Fibroblast of peridontal ligament (primary cell): ENCODE data around the gene RAB3C.
A peak's percentile ranks its signal among the peaks of the same experiment; 100 is the strongest.

ENCODE experiments used
- DNase-seq: peaks from one replicate; pipeline ENCODE4 v3.0.0-alpha.2; 2010; ENCODE audit errors: extremely low read depth

Gene RAB3C

DNA sequence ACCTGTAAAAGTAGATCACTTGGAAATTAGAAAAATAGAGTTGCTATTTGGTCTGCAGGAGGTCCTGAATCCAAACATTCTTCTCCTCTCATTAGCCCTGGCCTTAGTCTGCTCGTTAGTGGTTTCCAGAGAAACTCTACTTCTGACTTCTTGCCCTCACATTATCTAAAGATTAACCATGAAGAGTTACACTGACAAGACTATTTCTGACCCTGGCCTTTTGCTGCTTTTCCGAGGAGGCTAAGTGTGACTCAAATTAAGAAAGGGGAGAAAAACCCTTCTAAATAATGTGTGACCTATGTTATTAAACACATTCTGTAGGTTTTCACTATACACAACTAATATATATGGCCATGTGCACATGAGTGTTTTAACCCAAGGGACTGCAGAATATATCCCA is 302.4 kb downstream of the RAB3C start:
- no peak for DNase-seq

DNA sequence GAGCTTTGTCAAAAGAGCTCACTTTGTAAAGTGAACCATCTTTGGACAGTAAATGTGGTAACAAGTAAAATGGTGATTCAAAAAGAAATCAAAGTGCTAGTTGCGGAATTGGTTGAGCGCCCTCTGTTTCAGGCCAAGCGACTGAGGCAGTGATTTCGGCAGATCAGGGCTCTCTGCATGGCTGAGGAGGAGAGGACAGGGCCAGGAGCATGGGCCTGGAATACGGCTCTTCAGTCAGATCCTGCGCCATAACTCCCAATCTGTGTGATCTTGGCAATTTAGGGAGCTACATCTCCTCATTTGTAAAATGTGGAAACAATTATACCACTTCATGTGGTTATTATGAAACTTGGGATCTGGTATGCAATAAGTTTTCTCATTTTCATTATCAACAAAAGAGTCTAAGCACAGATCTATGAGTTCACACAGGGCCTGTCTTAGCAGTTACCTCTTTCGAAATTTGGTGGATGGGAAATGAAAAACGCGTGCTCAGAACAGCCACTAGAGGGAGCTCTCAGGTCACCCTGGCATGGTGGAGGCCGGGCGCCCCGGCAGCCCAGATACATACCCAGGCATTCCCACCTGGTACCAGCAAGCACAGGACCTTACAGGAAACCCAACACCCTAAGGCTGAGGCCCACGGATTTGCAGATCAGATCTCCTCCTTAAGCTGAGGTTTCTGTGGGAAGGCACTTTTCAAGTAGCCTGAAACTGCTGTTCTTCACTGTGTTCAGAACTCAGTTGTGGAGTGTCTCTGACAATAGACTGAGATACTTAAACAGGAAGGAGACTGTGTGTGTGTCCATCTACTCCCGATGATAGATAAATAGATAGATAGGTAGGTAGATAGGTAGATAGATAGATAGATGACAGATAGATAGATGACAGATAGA is 303.7 kb downstream of the RAB3C start:
- DNase-seq: peak; percentile 79

DNA sequence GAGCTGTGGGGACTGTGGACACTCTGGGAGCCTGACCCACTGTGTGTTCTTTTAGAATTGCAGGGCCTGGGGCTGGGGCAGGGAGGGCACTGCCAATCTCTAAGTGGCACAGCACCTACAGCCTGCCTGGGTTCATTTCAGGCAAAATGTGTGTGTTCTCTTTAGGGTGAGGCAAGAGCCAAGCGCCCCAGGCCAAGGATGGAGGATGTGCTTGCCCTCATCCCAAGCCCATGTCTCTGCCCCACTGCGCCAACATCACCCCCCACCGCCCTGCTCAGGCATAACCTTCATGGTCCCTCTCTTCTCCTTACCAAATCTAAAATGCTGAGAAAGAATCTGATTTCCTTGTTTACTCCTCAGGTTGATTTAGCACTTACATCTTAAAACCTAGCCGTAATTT is 304.4 kb downstream of the RAB3C start:
- no peak for DNase-seq

DNA sequence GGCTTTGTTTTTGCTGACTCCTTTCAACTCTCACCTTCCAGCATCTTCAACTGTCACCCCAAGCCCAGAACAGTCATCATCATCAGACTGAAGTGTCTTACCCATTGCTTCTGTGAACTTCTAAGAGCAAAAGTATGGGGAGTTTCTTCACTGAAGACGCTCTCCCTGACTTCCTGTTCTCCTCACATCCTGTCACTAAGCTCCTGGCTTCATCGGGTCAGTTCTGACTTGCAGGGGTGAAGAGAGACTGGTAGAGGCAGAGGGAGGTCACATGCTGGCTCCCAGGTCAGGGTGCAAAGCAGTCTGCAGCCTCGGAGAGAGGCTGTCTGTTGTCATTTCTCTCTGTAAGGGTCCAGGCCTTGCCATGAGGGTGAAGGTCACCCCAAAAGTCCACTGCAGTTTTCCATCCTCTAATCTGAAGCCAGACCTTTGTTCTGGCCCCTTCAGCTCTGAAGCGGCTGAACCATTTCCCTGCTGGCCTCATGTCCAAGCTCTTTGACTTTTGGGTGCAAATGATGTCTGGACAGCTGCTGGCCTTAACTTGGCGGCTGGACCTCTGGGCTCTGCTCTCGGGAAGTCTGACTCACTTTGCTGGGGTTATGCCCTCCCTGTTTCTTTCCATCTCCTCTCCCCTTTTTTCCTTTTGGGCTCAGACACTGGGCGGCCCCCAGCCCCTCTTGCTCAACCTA is 305.0 kb downstream of the RAB3C start:
- DNase-seq: no peak

DNA sequence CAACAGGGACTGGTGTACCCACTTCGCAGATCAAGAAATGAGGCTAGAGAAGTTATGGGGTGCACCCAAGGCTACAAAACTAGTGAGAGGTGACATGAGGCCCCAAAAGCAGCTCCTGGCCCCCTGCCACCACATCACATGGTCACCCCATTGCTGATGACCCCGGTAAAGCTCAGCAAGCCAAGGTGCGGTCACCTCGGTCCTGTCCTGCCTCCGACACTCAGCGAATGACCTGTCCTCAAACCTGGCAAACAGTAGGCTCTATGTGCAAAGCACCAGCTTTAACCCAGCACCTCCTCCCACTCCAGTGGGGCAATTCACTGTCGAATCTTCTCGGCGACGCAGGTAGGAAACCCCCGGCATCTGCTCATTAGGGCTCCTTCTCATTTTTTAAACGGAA is 307.4 kb downstream of the RAB3C start:
- DNase-seq: no peak

DNA sequence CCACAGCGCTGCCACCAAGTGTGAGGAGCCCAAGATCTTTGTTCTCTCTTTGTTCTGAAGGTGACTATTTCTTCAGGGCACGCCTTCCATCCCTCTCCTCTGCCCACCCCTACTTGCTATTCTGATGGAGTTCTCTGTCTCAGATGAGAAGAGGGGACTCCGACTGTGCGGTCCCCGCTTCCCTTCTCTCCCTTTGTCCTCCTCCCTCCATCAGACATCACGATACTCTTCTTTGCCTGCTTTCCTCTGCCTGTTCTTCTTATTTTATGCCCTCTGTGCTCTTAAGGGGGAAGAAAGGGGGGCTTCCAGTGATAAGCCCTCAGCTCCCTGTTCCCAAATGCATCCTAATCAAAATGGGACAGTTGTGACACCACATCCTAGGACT is 307.8 kb downstream of the RAB3C start:
- no peak for DNase-seq

DNA sequence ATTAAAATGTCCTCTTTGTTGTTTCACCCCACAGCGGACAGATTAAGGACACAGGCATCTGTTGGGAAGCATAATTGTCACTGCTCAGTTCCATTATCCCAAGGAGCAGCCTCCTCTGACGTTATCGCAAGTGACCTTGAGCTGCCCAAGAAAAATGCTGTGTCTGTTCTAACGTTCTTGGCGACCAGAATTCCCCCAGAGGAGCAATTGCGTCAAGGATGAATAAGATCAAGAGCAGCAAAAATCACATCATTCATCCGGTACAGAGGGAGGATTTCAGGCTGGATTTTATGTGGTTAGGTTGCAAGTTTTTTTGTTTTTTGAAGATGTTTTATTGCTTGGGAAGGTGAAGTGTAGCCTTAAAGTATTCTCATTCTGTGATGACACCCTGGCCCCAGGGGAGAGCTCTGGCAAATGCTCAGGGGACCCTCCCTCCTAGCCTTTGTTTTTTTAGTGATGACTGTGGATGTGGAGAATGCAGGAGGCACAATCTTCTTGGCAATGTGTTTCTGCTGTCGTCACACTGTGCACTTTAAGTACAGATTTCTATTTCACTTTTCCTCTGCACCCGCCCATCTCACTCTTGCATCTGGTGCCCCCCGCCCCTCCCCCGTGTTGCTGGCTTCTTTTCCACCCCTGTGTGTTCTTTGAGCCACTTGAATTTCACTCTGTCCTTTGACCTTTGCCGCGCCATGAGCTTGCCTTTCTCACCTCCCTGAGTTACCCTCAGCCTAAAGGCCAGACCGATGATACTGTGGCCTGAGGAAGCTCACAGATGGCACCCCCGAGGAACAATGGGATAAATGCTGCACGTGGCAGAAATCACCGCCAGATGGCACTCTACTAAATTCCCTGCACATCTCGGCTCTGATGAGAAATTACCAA is 308.5 kb downstream of the RAB3C start:
- peak; percentile 83 for DNase-seq

DNA sequence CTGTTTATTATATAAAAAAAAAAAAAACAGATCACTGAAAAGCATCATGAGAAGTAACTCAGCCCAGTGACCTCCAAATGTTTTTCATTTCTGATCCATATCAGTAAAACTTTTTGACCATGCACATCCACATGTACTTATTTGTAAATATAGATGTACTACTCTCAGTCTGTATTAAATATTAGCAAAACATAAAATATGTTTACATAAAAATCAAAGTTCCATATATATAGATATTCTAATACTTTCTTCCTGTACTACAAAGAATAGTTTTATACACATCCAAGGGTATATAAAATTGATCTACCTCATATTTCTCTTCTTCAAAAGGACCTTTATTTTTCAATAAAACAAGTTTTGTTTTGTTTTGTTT is 309.1 kb downstream of the RAB3C start:
- no peak for DNase-seq

DNA sequence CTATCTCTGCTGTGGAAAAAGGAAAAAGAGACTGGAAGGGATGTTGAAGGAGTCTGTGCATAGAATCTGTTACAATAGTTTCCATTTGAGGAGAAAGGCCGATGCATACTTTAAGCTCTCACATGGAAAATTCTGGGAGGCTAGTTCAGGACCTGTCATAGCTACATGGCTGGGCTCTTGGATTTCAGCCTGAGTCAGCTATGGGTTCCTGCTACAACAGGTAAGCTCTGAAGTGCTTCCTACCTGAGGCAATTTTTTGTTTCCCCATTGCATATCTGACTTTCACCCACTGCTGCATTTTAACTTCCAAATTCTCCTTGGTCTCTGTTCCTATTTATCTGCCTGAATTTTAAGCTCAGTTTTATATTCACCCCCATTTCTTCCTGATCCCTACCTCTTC is 310.7 kb downstream of the RAB3C start:
- DNase-seq: no peak

DNA sequence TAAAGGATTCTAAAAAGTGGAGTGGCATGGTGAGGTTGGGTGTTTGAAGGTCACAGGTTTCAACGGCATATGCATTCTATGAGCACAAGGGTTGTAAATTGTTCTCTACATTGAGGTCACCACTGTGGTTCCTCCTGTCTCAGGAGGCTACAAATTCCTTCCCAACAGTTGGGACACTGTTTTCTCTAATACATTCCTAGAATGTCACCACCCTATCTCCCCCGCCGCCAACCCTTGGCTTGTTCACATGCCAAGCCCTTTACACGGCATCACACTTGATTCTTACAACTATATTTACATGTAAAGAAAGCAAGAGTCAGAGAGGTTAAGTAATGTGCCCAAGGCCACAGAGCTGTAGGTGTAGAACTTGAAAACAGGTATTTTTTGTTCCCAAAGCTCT is 315.1 kb downstream of the RAB3C start:
- no peak for DNase-seq

DNA sequence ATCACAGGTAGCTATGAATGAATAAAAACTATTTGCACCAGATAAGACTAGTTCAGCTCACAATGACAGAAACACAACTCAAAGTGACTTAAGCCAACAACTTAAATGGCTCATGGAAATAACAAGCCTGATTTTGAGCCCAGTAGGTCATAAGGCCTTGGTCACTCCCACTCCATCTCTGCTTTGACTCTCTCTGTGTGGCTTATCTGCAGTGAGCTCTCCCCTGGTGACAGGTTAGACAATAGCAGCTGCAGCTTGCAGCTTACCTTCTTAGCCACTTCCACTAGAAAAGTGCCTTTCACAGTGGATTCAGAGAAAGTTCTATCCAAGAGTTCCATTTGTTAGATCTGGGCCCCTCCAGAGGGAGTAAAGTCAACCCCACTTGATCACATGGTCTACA is 315.7 kb downstream of the RAB3C start:
- no peak for DNase-seq

DNA sequence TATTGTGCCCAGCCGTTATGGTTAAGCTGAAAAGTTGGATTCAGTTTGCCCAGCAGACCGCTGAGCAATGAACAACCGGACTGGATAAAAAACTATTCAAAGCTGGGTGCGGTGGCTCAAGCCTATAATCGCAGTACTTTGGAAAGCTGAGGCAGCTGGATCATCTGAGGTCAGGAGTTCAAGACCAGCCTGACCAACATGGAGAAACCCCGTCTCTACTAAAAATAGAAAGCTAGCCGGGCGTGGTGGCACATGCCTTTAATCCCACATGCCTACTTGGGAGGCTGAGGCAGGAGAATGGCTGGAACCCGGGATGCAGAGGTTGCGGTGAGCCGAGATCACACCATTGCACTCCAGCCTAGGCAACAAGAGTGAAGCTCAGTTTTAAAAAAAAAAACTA is 318.4 kb downstream of the RAB3C start:
- no peak for DNase-seq

DNA sequence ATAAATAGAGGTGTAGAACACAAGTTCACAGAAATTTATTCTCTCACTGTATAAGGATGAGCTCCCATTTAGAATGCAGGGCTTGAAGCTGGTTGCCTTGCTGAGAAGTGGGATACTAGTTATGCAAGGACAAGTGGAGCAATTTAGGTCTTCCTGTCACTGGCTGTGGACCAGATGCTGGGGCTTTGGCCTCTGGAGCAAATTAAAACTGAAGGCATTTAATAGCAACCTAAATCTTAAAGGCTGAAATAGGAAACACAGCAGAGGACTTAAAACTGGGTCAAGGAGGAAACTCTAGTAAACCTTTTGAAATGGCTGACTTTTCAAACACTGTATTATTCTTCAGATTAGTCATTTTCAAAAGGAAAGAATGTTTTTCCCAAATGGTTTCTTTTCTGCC is 319.4 kb downstream of the RAB3C start:
- no peak for DNase-seq

DNA sequence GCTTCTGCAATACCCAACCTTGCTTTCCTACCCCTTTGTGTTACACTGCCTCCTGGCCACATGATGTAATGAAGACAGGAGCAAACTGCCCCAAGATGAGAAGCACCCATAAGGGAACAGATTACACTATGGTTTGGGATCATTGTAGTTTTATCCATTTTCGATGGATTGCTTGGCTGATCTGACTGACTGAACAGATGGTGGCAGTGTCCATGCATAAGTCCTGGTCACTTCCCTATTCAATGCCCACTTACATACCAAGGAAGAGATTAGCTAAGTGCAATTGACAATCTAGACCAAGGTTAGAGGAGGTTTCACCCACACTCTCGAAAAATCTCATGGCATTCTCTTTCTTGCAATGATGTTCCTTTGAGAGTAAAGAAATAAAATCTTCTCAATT is 319.9 kb downstream of the RAB3C start:
- peak; percentile 33 for DNase-seq

DNA sequence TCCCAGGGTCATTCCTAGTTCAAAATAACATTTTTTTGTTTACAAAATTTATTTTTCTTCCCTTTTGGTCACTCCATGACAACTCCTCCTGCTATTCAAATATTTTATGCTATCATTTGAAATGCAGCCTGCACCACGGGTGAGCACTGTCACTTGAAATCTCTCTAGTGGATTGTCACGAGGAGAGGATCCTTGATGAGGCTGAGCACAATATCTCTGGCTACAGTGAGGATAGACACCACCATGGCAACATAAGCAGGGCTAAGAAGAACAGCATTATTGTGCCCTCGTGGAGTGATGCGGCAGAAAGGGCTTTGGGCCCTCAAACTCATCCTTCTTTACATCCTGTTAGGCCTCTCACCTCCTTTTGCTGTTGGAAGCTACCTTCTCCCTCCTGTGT is 321.9 kb downstream of the RAB3C start:
- no peak for DNase-seq

DNA sequence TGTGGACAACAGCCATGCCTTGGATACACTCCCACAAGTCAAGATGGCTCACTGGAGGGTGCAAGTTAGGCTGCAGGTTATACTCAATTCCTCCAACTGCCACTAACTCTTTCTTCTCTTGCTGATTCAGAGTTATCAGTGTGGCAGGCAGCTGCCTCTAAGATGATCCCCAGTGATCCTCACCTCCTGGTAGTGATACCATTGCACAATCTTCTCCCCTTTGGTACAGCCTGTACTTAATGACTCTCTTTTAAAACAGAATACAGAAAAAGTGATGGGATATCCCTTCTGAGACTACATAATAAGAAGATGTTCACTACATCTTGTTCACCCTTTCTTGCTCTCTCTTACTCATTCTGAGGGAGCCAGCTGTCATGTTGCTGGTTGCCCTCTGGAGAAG is 323.1 kb downstream of the RAB3C start:
- no peak for DNase-seq
